ENCODE measurements around the gene KIF2A. TPM values are rescaled to one million over a fixed set of nuclear protein-coding genes. Genes with fewer than 3 reads are reported as not detected.

KIF2A gene
- total RNA-seq, 1 experiment from 2014 or later: 81.4 TPM

GRCh38 chr5:62333250-62333794 lies 27.3 kb downstream of the KIF2A start:
- Mint-ChIP-seq H3K36me3 (ENCODE audit: insufficient read depth, unreplicated experiment) (peaks cover 21% of the 10 kb centered on the region), H3K4me1 (ENCODE audit: low read depth, unreplicated experiment) (peaks cover 26% of the 10 kb centered on the region), H3K9me3 (ENCODE audit: low read depth, unreplicated experiment) (no peaks in the 10 kb centered on the region), H3K27me3 (ENCODE audit: unreplicated experiment) (no peaks in the 10 kb centered on the region), H3K4me3 (ENCODE audit: low read depth, unreplicated experiment) (no peak overlapping the region), H3K27ac (ENCODE audit: unreplicated experiment) (no peak overlapping the region)
- no peak for DNase-seq
- BruUV-seq (replicated peaks): no TSS peak
- TF ChIP-seq, protein P1, sequence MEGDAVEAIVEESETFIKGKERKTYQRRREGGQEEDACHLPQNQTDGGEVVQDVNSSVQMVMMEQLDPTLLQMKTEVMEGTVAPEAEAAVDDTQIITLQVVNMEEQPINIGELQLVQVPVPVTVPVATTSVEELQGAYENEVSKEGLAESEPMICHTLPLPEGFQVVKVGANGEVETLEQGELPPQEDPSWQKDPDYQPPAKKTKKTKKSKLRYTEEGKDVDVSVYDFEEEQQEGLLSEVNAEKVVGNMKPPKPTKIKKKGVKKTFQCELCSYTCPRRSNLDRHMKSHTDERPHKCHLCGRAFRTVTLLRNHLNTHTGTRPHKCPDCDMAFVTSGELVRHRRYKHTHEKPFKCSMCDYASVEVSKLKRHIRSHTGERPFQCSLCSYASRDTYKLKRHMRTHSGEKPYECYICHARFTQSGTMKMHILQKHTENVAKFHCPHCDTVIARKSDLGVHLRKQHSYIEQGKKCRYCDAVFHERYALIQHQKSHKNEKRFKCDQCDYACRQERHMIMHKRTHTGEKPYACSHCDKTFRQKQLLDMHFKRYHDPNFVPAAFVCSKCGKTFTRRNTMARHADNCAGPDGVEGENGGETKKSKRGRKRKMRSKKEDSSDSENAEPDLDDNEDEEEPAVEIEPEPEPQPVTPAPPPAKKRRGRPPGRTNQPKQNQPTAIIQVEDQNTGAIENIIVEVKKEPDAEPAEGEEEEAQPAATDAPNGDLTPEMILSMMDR (IDR thresholded peaks at IDR 0.05; ENCODE audit: unreplicated experiment): no peak
- intact Hi-C loops (cut with micrococcal nuclease; ENCODE audit: unreplicated experiment): no loop called here
- CTCF ChIA-PET: interaction anchor here (1.4 kb wide), 1 partner anchor 21 kb away, joined by 3 read pairs; no protein-coding TSS in a partner anchor

DNA sequence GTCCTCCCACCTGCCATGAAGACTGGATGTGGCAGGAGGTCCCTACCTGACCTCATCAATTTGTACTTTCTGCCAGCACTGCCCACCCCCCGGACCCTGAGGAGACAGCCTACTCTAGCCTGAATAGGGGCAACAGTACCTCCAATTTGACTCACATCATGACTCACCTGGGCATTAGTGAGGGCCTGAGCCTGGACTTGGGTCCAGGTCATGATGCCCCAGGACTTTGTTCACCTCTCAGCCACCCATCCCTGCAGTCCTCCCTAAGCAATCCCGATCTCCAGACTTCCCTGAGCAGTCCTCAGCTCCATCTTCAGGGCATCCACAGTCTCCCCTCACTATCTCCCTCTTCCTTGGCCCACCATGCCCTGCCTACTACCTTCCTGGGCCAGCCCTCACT lies 28.1 kb downstream of the KIF2A start:
- CTCF ChIA-PET: no interaction called here
- H3K4me1 Mint-ChIP-seq (ENCODE audit: low read depth, unreplicated experiment): peaks cover 26% of the 10 kb centered on the region
- intact Hi-C loops (cut with micrococcal nuclease; ENCODE audit: unreplicated experiment): no loop called here
- no TSS peak for BruUV-seq (replicated peaks)
- TF ChIP-seq, protein P1 (IDR thresholded peaks at IDR 0.05; ENCODE audit: unreplicated experiment): no peak
- no peak overlapping the region for H3K27ac Mint-ChIP-seq (ENCODE audit: unreplicated experiment)
- no peaks in the 10 kb centered on the region for H3K9me3 Mint-ChIP-seq (ENCODE audit: low read depth, unreplicated experiment)
- DNase-seq: no peak
- H3K36me3 Mint-ChIP-seq (ENCODE audit: insufficient read depth, unreplicated experiment): peaks cover 21% of the 10 kb centered on the region
- H3K4me3 Mint-ChIP-seq (ENCODE audit: low read depth, unreplicated experiment): no peak overlapping the region
- no peaks in the 10 kb centered on the region for H3K27me3 Mint-ChIP-seq (ENCODE audit: unreplicated experiment)

- DNase-seq: no peak
- no TSS peak for BruUV-seq (replicated peaks)
Observed at GRCh38 chr5:62340392-62340791, 34.4 kb downstream of the KIF2A start.

GRCh38 chr5:62340979-62341378 lies 35.0 kb downstream of the KIF2A start:
- H3K27ac Mint-ChIP-seq (ENCODE audit: unreplicated experiment): no peak overlapping the region
- H3K9me3 Mint-ChIP-seq (ENCODE audit: low read depth, unreplicated experiment): no peaks in the 10 kb centered on the region
- intact Hi-C loops (cut with micrococcal nuclease; ENCODE audit: unreplicated experiment): no loop called here
- H3K36me3 Mint-ChIP-seq (ENCODE audit: insufficient read depth, unreplicated experiment): peaks cover 8% of the 10 kb centered on the region
- peaks cover 28% of the 10 kb centered on the region for H3K4me1 Mint-ChIP-seq (ENCODE audit: low read depth, unreplicated experiment)
- CTCF ChIA-PET: no interaction called here
- no peaks in the 10 kb centered on the region for H3K27me3 Mint-ChIP-seq (ENCODE audit: unreplicated experiment)
- BruUV-seq (replicated peaks): no TSS peak
- TF ChIP-seq, protein P1 (IDR thresholded peaks at IDR 0.05; ENCODE audit: unreplicated experiment): no peak
- no peak overlapping the region for H3K4me3 Mint-ChIP-seq (ENCODE audit: low read depth, unreplicated experiment)
- no peak for DNase-seq

More at GRCh38 chr5:62340392-62340791, 34.4 kb downstream of the KIF2A start:
- intact Hi-C loops (cut with micrococcal nuclease; ENCODE audit: unreplicated experiment): no loop called here
- CTCF ChIA-PET: no interaction called here
- H3K4me3 Mint-ChIP-seq (ENCODE audit: low read depth, unreplicated experiment): no peak overlapping the region
- H3K9me3 Mint-ChIP-seq (ENCODE audit: low read depth, unreplicated experiment): no peaks in the 10 kb centered on the region
- no peaks in the 10 kb centered on the region for H3K27me3 Mint-ChIP-seq (ENCODE audit: unreplicated experiment)
- H3K27ac Mint-ChIP-seq (ENCODE audit: unreplicated experiment): no peak overlapping the region
- H3K36me3 Mint-ChIP-seq (ENCODE audit: insufficient read depth, unreplicated experiment): peaks cover 8% of the 10 kb centered on the region
- TF ChIP-seq, protein P1 (IDR thresholded peaks at IDR 0.05; ENCODE audit: unreplicated experiment): no peak
- H3K4me1 Mint-ChIP-seq (ENCODE audit: low read depth, unreplicated experiment): peaks cover 33% of the 10 kb centered on the region
